ENCODE results near the gene NKAIN2. TPM values are rescaled to one million over a fixed set of nuclear protein-coding genes. Genes with fewer than 3 reads are reported as not detected.

The NKAIN2 gene
- polyA plus RNA-seq, 1 donor from 2014 or later, result not detected

- H3K27me3 Mint-ChIP-seq, result peaks cover 27% of the 10 kb centered on the region
- no peak overlapping the region for H3K27ac Mint-ChIP-seq
- peaks cover 0 to 8% (median 2%) of the 10 kb centered on the region in 3 donors for H3K4me1 Mint-ChIP-seq
- H3K9me3 Mint-ChIP-seq, result no peaks in the 10 kb centered on the region
- peak overlapping the region in 1 of 4 donors; percentile 8 for H3K4me3 Mint-ChIP-seq
- H3K36me3 Mint-ChIP-seq, result no peaks in the 10 kb centered on the region
Measured at GRCh38 chr6:123802351-123802696, 1.3 kb upstream of the NKAIN2 start.

GRCh38 chr6:123802697-123803503 lies 765 bp upstream of the NKAIN2 start:
- Mint-ChIP-seq H3K4me3 (peak overlapping the region in 3 of 4 donors; percentile 45 to 86 (median 69)), H3K27me3 (peaks cover 27% of the 10 kb centered on the region), H3K27ac (peak overlapping the region in 1 of 3 donors; percentile 39), H3K9me3 (no peaks in the 10 kb centered on the region), H3K4me1 (peaks cover 0 to 8% (median 2%) of the 10 kb centered on the region in 3 donors), H3K36me3 (no peaks in the 10 kb centered on the region)

GRCh38 chr6:123804014-123804786 lies 535 bp downstream of the NKAIN2 start:
- no peaks in the 10 kb centered on the region for H3K36me3 Mint-ChIP-seq
- no peaks in the 10 kb centered on the region for H3K9me3 Mint-ChIP-seq
- no peak overlapping the region for H3K27ac Mint-ChIP-seq
- peaks cover 0 to 8% (median 2%) of the 10 kb centered on the region in 3 donors for H3K4me1 Mint-ChIP-seq
- H3K4me3 Mint-ChIP-seq, result peak overlapping the region; percentile 9 to 79 (median 66)
- peaks cover 27% of the 10 kb centered on the region for H3K27me3 Mint-ChIP-seq

- Mint-ChIP-seq H3K4me3 (peak overlapping the region in 1 of 4 donors; percentile 19), H3K36me3 (no peaks in the 10 kb centered on the region), H3K27me3 (peaks cover 27% of the 10 kb centered on the region), H3K9me3 (no peaks in the 10 kb centered on the region), H3K4me1 (peaks cover 0 to 8% (median 2%) of the 10 kb centered on the region in 3 donors), H3K27ac (no peak overlapping the region)
Measured at GRCh38 chr6:123804787-123805540, 1.3 kb downstream of the NKAIN2 start.

- H3K4me3 Mint-ChIP-seq, result no peak overlapping the region
- H3K4me1 Mint-ChIP-seq, result peaks cover 0 to 8% (median 2%) of the 10 kb centered on the region in 3 donors
- H3K27me3 Mint-ChIP-seq, result peaks cover 26% of the 10 kb centered on the region
- H3K27ac Mint-ChIP-seq, result no peak overlapping the region
- no peaks in the 10 kb centered on the region for H3K9me3 Mint-ChIP-seq
- H3K36me3 Mint-ChIP-seq, result no peaks in the 10 kb centered on the region
Measured at GRCh38 chr6:123805921-123806320, 2.3 kb downstream of the NKAIN2 start.

GRCh38 chr6:123806561-123806960 lies 2.9 kb downstream of the NKAIN2 start:
- no peak overlapping the region for H3K4me3 Mint-ChIP-seq
- no peaks in the 10 kb centered on the region for H3K36me3 Mint-ChIP-seq
- peaks cover 0 to 8% (median 2%) of the 10 kb centered on the region in 3 donors for H3K4me1 Mint-ChIP-seq
- H3K9me3 Mint-ChIP-seq, result no peaks in the 10 kb centered on the region
- H3K27ac Mint-ChIP-seq, result no peak overlapping the region
- H3K27me3 Mint-ChIP-seq, result peaks cover 24% of the 10 kb centered on the region

DNA sequence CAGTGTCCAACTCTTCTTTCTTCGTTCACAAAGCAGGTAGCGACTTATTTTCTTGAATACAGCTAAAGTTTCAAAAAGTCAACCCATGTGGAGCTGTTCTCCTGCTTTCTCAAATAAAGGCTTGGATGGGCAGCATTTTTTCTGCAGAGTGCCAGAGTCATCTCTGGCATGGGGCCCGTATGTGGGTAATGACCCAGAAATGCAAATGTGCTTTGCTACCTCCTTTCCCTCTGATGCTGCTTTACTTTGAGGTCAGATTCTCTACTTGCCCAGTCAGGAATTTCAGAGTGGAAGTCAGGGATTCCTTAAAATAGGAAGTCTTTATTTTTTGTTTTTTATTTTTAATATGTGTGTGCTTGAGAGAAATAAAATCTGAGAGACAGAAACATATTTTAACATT lies 4.9 kb downstream of the NKAIN2 start:
- Mint-ChIP-seq H3K36me3 (no peaks in the 10 kb centered on the region), H3K27me3 (peaks cover 12% of the 10 kb centered on the region), H3K4me1 (peaks cover 0 to 4% (median 0%) of the 10 kb centered on the region in 3 donors), H3K4me3 (no peak overlapping the region), H3K9me3 (no peaks in the 10 kb centered on the region), H3K27ac (no peak overlapping the region)

- H3K9me3 Mint-ChIP-seq, result no peaks in the 10 kb centered on the region
- H3K36me3 Mint-ChIP-seq, result no peaks in the 10 kb centered on the region
- H3K27ac Mint-ChIP-seq, result no peak overlapping the region
- H3K27me3 Mint-ChIP-seq, result peaks cover 5% of the 10 kb centered on the region
- H3K4me3 Mint-ChIP-seq, result no peak overlapping the region
- H3K4me1 Mint-ChIP-seq, result no peaks in the 10 kb centered on the region
Measured at GRCh38 chr6:123810214-123810613, 6.5 kb downstream of the NKAIN2 start.

- Mint-ChIP-seq H3K27ac (no peak overlapping the region), H3K36me3 (no peaks in the 10 kb centered on the region), H3K9me3 (no peaks in the 10 kb centered on the region), H3K4me1 (no peaks in the 10 kb centered on the region), H3K27me3 (peaks cover 5% of the 10 kb centered on the region), H3K4me3 (no peak overlapping the region)
Measured at GRCh38 chr6:123810948-123811347, 7.3 kb downstream of the NKAIN2 start.

- H3K27me3 Mint-ChIP-seq, result peaks cover 5% of the 10 kb centered on the region
- no peak overlapping the region for H3K4me3 Mint-ChIP-seq
- no peaks in the 10 kb centered on the region for H3K9me3 Mint-ChIP-seq
- H3K27ac Mint-ChIP-seq, result no peak overlapping the region
- H3K36me3 Mint-ChIP-seq, result no peaks in the 10 kb centered on the region
- no peaks in the 10 kb centered on the region for H3K4me1 Mint-ChIP-seq
Measured at GRCh38 chr6:123811378-123811777, 7.7 kb downstream of the NKAIN2 start.

DNA sequence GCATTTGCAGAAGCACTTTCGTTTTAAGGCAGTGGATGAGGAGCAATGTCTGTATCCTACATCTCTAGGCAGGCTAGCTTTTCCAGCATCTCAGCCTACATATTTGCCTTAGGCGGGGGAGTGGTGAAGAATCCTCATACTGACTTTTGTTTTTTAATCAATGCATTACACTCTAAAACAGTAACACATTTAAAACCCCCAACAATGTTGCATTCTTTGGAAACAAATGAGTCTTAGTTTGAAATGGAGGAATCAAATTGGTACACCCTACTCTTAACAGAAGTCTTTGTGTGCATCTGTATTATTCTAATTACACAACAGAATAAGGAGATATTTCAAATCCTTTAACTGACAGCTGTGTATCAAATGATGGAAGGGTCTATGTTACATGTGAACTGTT lies 9.0 kb downstream of the NKAIN2 start:
- no peak overlapping the region for H3K4me3 Mint-ChIP-seq
- no peaks in the 10 kb centered on the region for H3K4me1 Mint-ChIP-seq
- H3K36me3 Mint-ChIP-seq, result no peaks in the 10 kb centered on the region

GRCh38 chr6:123821112-123821511 lies 17.4 kb downstream of the NKAIN2 start:
- H3K9me3 Mint-ChIP-seq, result peaks cover 0 to 10% (median 4%) of the 10 kb centered on the region in 3 donors
- no peaks in the 10 kb centered on the region for H3K4me1 Mint-ChIP-seq
- no peak overlapping the region for H3K27ac Mint-ChIP-seq
- no peaks in the 10 kb centered on the region for H3K36me3 Mint-ChIP-seq
- H3K27me3 Mint-ChIP-seq, result no peaks in the 10 kb centered on the region
- H3K4me3 Mint-ChIP-seq, result no peak overlapping the region

More for the DNA sequence above, 9.0 kb downstream of the NKAIN2 start:
- H3K27me3 Mint-ChIP-seq, result peaks cover 3% of the 10 kb centered on the region
- no peak overlapping the region for H3K27ac Mint-ChIP-seq
- H3K9me3 Mint-ChIP-seq, result no peaks in the 10 kb centered on the region

- no peaks in the 10 kb centered on the region for H3K27me3 Mint-ChIP-seq
Measured at GRCh38 chr6:123829302-123829953, 25.8 kb downstream of the NKAIN2 start.

GRCh38 chr6:123830120-123830519 lies 26.5 kb downstream of the NKAIN2 start:
- H3K36me3 Mint-ChIP-seq, result no peaks in the 10 kb centered on the region
- peaks cover 0 to 9% (median 2%) of the 10 kb centered on the region in 3 donors for H3K9me3 Mint-ChIP-seq
- H3K27ac Mint-ChIP-seq, result no peak overlapping the region
- H3K4me3 Mint-ChIP-seq, result no peak overlapping the region
- no peaks in the 10 kb centered on the region for H3K27me3 Mint-ChIP-seq
- H3K4me1 Mint-ChIP-seq, result no peaks in the 10 kb centered on the region

More at GRCh38 chr6:123829302-123829953, 25.8 kb downstream of the NKAIN2 start:
- peaks cover 0 to 11% (median 2%) of the 10 kb centered on the region in 3 donors for H3K9me3 Mint-ChIP-seq
- no peaks in the 10 kb centered on the region for H3K36me3 Mint-ChIP-seq
- H3K27ac Mint-ChIP-seq, result no peak overlapping the region
- H3K4me1 Mint-ChIP-seq, result no peaks in the 10 kb centered on the region
- H3K4me3 Mint-ChIP-seq, result no peak overlapping the region

Measured in IgD-negative memory B cell (primary cell).